Daoy (cell line): ENCODE measurements around the gene EIF2B4. TPM values are rescaled to one million over a fixed set of nuclear protein-coding genes. Genes with fewer than 3 reads are reported as not detected.
A peak's percentile ranks its signal among the peaks of the same experiment; 100 is the strongest.
"Not testable (repeated sequence)": the region's sequence is repeated elsewhere in the genome, so short reads cannot be mapped to it uniquely, and the experiment has no call there.

Experiments
- DNase-seq: peaks from one replicate; pipeline ENCODE4 v3.0.0-alpha.2; 2015; ENCODE audit warnings: low read depth
- total RNA-seq: library from RNA; depleted of rRNA; stranded (reverse); fragments of >200 nt; shearing (Covaris generic); gene quantifications from 2 replicates; pipeline ENCODE4 v1.2.3, GENCODE V29; 2014

The EIF2B4 gene
- total RNA-seq, 1 experiment from 2014 or later: 49.1 TPM

- no peak for DNase-seq
These were observed 8.1 kb upstream of the EIF2B4 start for GRCh38 chr2:27378096-27378808.

GRCh38 chr2:27377618-27378095, 7.5 kb upstream of the EIF2B4 start:
- no peak for DNase-seq

GRCh38 chr2:27376866-27377617, 6.9 kb upstream of the EIF2B4 start:
- DNase-seq: no peak

GRCh38 chr2:27376151-27376865, 6.2 kb upstream of the EIF2B4 start:
- DNase-seq: no peak

GRCh38 chr2:27375513-27376099, 5.5 kb upstream of the EIF2B4 start:
- no peak for DNase-seq

GRCh38 chr2:27373567-27373966, 3.4 kb upstream of the EIF2B4 start:
- DNase-seq: no peak

GRCh38 chr2:27372937-27373336, 2.8 kb upstream of the EIF2B4 start:
- DNase-seq: no peak

- DNase-seq: peak; percentile 48
These were observed 880 bp upstream of the EIF2B4 start for GRCh38 chr2:27370816-27371620.

GRCh38 chr2:27369471-27370025, 590 bp downstream of the EIF2B4 start:
- DNase-seq: peak; percentile 77

- no peak for DNase-seq
These were observed 6.2 kb downstream of the EIF2B4 start for GRCh38 chr2:27363933-27364332.

GRCh38 chr2:27362678-27363420, 7.3 kb downstream of the EIF2B4 start:
- DNase-seq: no peak

- peak; percentile 97 for DNase-seq
These were observed 13.6 kb downstream of the EIF2B4 start, which contains the start of gene GTF3C2 for GRCh38 chr2:27356382-27357181. TSS of gene GTF3C2 (minus strand) at chr2:27356764. CDS start at chr2:27343554, 13,210 bp downstream.

- DNase-seq: peak; percentile 64
These were observed 14.1 kb downstream of the EIF2B4 start for GRCh38 chr2:27356056-27356381.

GRCh38 chr2:27354597-27354927, 15.6 kb downstream of the EIF2B4 start:
- DNase-seq: no peak

GRCh38 chr2:27353762-27354596, 16.2 kb downstream of the EIF2B4 start:
- DNase-seq: peak; percentile 39

- not testable (repeated sequence) for DNase-seq
These were observed 16.8 kb downstream of the EIF2B4 start for GRCh38 chr2:27353386-27353761.

GRCh38 chr2:27351802-27352598, 18.1 kb downstream of the EIF2B4 start:
- DNase-seq: no peak
